HCT116 (cell line): ENCODE results near the gene TNRC6A. TPM values are rescaled to one million over a fixed set of nuclear protein-coding genes. Genes with fewer than 3 reads are reported as not detected.

Source experiments
- ATAC-seq: fragments of 200-7000 bp; cut with Tn5 transposase; 2 replicates; pipeline ENCODE4 v1.9.1; 2020; ENCODE audit warnings: mild to moderate bottlenecking, moderate library complexity
- BruUV-seq: library from RNA; stranded (reverse); fragments of 400-500 nt; replicated peaks from 2 replicates; lab custom pipeline; 2021; lab: Mats Ljungman, UMichigan
- CTCF ChIA-PET: fragments of 300-600 bp; sonication (Branson Sonifier 250); formaldehyde crosslinking; loops from one replicate; lab custom pipeline; 2021; ENCODE audit warnings: antibody characterized with exemption; lab: Charles Lee
- POLR2A ChIA-PET: fragments of 300-600, 350-600 bp; sonication (Branson Sonifier 250); formaldehyde crosslinking; loops from one replicate; lab custom pipeline; 2021; ENCODE audit warnings: antibody characterized with exemption; lab: Charles Lee
- RAD21 ChIA-PET, 2 experiments: fragments of 300-600 bp; sonication (Branson Sonifier 250); formaldehyde crosslinking; loops; one replicate each; lab custom pipeline; 2023; ENCODE audit warnings: low total read pairs in 2 of 2; ENCODE audit not compliant: uncharacterized antibody in 2 of 2, unreplicated experiment in 2 of 2, low non-redundant PET in 1 of 2; lab: Charles Lee
- DNase-seq: peaks from one replicate; pipeline ENCODE4 v3.0.0-alpha.2; 2010; ENCODE audit warnings: low read depth, low spot score
- H2AFZ ChIP-seq: fragments of 200-600 bp; shearing (Covaris generic), sonication (generic); 2 replicates; pipeline ENCODE4 v1.6.1; 2017; ENCODE audit warnings: low read depth, mixed run types, mixed read lengths, antibody characterized with exemption, low read length; ENCODE audit not compliant: poor library complexity, severe bottlenecking
- H3K27ac ChIP-seq: 2 replicates; pipeline ENCODE4 v1.5.1; 2012; ENCODE audit warnings: low read depth, low read length
- H3K27me3 ChIP-seq: fragments of 200-600 bp; sonication (generic); 2 replicates; pipeline ENCODE4 v1.6.1; 2016; ENCODE audit warnings: mixed run types, low read length, mixed read lengths; ENCODE audit not compliant: insufficient read depth
- H3K36me3 ChIP-seq, 2 experiments: fragments of 200-500 bp in 1 of 2; fragments of 200-600 bp in 1 of 2; sonication (Bioruptor generic) in 1 of 2; sonication (generic) in 1 of 2; 2 replicates each; pipeline versions ENCODE4 v1.5.1 to v1.6.1; 2014 to 2016; ENCODE audit warnings: low read length in 2 of 2, inconsistent platforms in 1 of 2, mixed read lengths in 1 of 2, mixed run types in 1 of 2; ENCODE audit not compliant: insufficient read depth in 2 of 2, control insufficient read depth in 1 of 2
- H3K4me1 ChIP-seq, 2 experiments: fragments of 200-600 bp in 1 of 2; sonication (generic) in 1 of 2; 2 replicates each; pipeline versions ENCODE4 v1.5.1 to v1.6.1; 2012 to 2017; ENCODE audit warnings: low read length in 2 of 2, inconsistent platforms in 1 of 2, mild to moderate bottlenecking in 1 of 2, mixed read lengths in 1 of 2, mixed run types in 1 of 2, moderate library complexity in 1 of 2; ENCODE audit not compliant: insufficient read depth in 2 of 2, control insufficient read depth in 1 of 2
- H3K4me2 ChIP-seq: fragments of 200-600 bp; sonication (generic); 2 replicates; pipeline ENCODE4 v1.6.1; 2017; ENCODE audit warnings: mixed run types, low read length, mixed read lengths
- H3K4me3 ChIP-seq, 2 experiments: fragments of 200-600 bp in 1 of 2; sonication (generic) in 1 of 2; replicated peaks in 1 of 2; 2 replicates each; pipeline ENCODE4 v1.5.1; 2011 to 2016; ENCODE audit warnings: low read length in 2 of 2, control low read depth in 1 of 2, low read depth in 1 of 2, mild to moderate bottlenecking in 1 of 2, mixed read lengths in 1 of 2, mixed run types in 1 of 2
- H3K79me2 ChIP-seq: fragments of 200-600 bp; sonication (generic); 2 replicates; pipeline ENCODE4 v1.6.1; 2017; ENCODE audit warnings: mild to moderate bottlenecking, mixed run types, low read length, moderate library complexity, mixed read lengths; ENCODE audit not compliant: insufficient read depth
- H3K9ac ChIP-seq: fragments of 200-600 bp; sonication (generic); 2 replicates; pipeline ENCODE4 v1.6.1; 2016; ENCODE audit warnings: low read length, mixed read lengths
- H3K9me2 ChIP-seq: fragments of 200-600 bp; sonication (generic), shearing (Covaris generic); 2 replicates; pipeline ENCODE4 v1.6.1; 2017; ENCODE audit warnings: mixed run types, mild to moderate bottlenecking, moderate library complexity; ENCODE audit not compliant: insufficient read depth
- H3K9me3 ChIP-seq, 2 experiments: fragments of 200-500 bp in 1 of 2; fragments of 200-600 bp in 1 of 2; sonication (Bioruptor generic) in 1 of 2; sonication (generic) in 1 of 2; 2 replicates each; pipeline ENCODE4 v1.6.1; 2014 to 2017; ENCODE audit warnings: low read length in 2 of 2, mixed read lengths in 2 of 2, inconsistent platforms in 1 of 2, low read depth in 1 of 2, mild to moderate bottlenecking in 1 of 2, mixed run types in 1 of 2, moderate library complexity in 1 of 2; ENCODE audit not compliant: control insufficient read depth in 1 of 2, insufficient read depth in 1 of 2
- H4K20me1 ChIP-seq: fragments of 200-600 bp; sonication (generic), shearing (Covaris generic); 2 replicates; pipeline ENCODE4 v1.6.1; 2017; ENCODE audit warnings: mixed run types, mild to moderate bottlenecking, moderate library complexity; ENCODE audit not compliant: insufficient read depth
- CBX3 ChIP-seq: IDR thresholded peaks from 2 replicates; pipeline ENCODE4 v1.6.1; 2012; ENCODE audit warnings: low read depth
- CEBPB ChIP-seq: IDR thresholded peaks from 2 replicates; pipeline ENCODE4 v1.6.1; 2012; ENCODE audit warnings: low read depth
- ELF1 ChIP-seq: IDR thresholded peaks from 2 replicates; pipeline ENCODE4 v1.6.1; 2012; ENCODE audit warnings: low read depth, borderline replicate concordance
- EZH2phosphoT487 ChIP-seq: fragments of 200-600 bp; IDR thresholded peaks from 2 replicates; pipeline ENCODE4 v1.6.1; 2018; ENCODE audit warnings: antibody characterized with exemption, borderline replicate concordance
- FOSL1 ChIP-seq: IDR thresholded peaks from 2 replicates; pipeline ENCODE4 v1.6.1; 2012; ENCODE audit warnings: low read depth
- JUND ChIP-seq: IDR thresholded peaks from 2 replicates; pipeline ENCODE4 v1.6.1; 2012
- POLR2A ChIP-seq: IDR thresholded peaks from 2 replicates; pipeline ENCODE4 v1.7.0; 2011; ENCODE audit warnings: borderline replicate concordance; ENCODE audit not compliant: insufficient read depth, insufficient read length; ENCODE audit errors: extremely low read depth
- RAD21 ChIP-seq: IDR thresholded peaks from 2 replicates; pipeline ENCODE4 v1.6.1; 2012; ENCODE audit warnings: low read depth, mild to moderate bottlenecking
- SIN3A ChIP-seq: IDR thresholded peaks from 2 replicates; pipeline ENCODE4 v1.6.1; 2012; ENCODE audit warnings: low read depth
- SRF ChIP-seq: IDR thresholded peaks from 2 replicates; pipeline ENCODE4 v1.6.1; 2012; ENCODE audit warnings: low read depth
- YY1 ChIP-seq: IDR thresholded peaks from 2 replicates; pipeline ENCODE4 v1.6.1; 2011; ENCODE audit warnings: low read length, low read depth, moderate library complexity, mild to moderate bottlenecking; ENCODE audit not compliant: insufficient replicate concordance; ENCODE audit errors: extremely low read depth
- ZFX ChIP-seq: fragments of 450-650 bp; IDR thresholded peaks from 2 replicates; pipeline ENCODE4 v1.6.1; 2017
- intact Hi-C: fragments of 100-400 bp; cut with micrococcal nuclease; formaldehyde crosslinking; loops from 2 replicates; pipeline ENCODE4 v1.10.0; 2022
- total RNA-seq: library from RNA; stranded (reverse); gene quantifications from one replicate; pipeline ENCODE4 v1.2.1, GENCODE V29; 2021; ENCODE audit not compliant: unreplicated experiment
- TF ChIP-seq, protein P1 (sequence below): IDR thresholded peaks from 2 replicates; pipeline ENCODE4 v1.6.1; 2012
- TF ChIP-seq, protein P2 (sequence below): IDR thresholded peaks from 2 replicates; pipeline ENCODE4 v1.6.1; 2012
- TF ChIP-seq, protein P3 (sequence below): IDR thresholded peaks from 2 replicates; pipeline ENCODE4 v1.6.1; 2011; ENCODE audit warnings: mild to moderate bottlenecking, low read length, moderate library complexity; ENCODE audit not compliant: insufficient replicate concordance; ENCODE audit errors: extremely low read depth
- TF ChIP-seq, protein P4 (sequence below): IDR thresholded peaks from 2 replicates; pipeline ENCODE4 v1.6.1; 2012; ENCODE audit warnings: low read depth

Gene TNRC6A
- total RNA-seq, 1 experiment from 2014 or later, result 37.0 TPM

DNA sequence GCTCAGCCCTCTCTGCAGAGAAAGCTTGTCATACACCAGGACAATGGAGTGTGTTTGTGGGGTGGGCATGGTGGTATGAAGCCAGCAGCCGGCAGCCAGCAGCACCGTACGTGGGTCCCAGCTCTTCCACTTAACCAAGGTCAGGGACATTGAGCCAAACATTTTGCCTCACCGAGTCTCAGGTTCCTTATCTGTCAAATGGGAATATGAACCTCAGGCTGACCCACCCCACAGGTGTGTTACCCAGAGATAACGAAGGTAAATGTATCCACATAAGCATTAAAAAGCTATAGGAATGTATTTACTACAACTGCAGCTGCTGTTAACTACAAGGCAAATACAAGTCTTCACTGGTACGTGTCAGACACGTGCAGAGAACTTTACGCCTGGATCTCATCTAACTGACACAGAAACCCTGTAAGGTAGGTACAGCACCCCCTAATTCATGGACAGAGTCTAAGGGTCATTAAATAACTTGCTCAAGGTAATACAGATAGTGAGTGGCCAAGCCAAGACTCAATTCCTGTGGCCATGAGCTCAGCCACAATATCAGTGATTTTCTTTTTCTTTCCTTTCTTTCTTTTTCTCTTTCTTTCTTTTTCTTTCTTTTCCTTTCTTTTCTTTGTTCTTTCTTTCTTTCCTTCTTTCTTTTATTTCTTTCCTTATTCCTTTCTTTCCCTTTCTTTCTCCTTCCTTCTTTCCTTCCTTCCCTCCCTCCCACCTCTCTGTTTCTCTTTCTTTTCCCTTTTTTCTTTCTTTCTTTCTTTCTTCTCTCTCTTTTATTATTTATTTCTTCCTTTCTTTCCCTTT is 117.3 kb downstream of the TNRC6A start (continued):
- TF ChIP-seq YY1 (no peak), SIN3A (no peak), POLR2A (no peak)
- TF ChIP-seq, all 23 proteins: peak for 0

DNA sequence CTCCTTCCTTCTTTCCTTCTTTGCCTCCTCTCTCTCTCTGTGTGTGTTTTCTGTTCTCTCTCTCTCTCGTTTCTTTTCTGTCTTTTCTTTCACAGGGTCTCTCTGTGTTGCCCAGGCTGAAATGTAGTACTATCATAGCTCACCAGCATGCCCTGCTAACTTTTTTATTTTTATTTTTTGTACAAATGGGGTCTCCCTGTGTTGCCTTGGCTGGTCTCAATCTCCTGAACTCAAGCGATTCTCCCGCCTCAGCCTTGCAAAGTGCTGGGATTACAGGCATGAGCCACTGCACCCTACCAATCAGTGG is 117.9 kb downstream of the TNRC6A start:
- H3K4me1 ChIP-seq, result peaks cover 19 to 60% of the 10 kb centered on the region in 2 experiments
- ChIA-PET POLR2A (no interaction called here), CTCF (no interaction called here), RAD21 (no interaction called here)
- no peak overlapping the region for H3K4me3 ChIP-seq
- no peaks in the 10 kb centered on the region for H3K9me2 ChIP-seq
- no peaks in the 10 kb centered on the region for H3K9me3 ChIP-seq
- ATAC-seq (no peak), DNase-seq (no peak)
- no peak overlapping the region for H3K9ac ChIP-seq
- BruUV-seq, result no TSS peak
- H3K4me2 ChIP-seq, result no peak overlapping the region
- H2AFZ ChIP-seq, result no peak overlapping the region
- no peaks in the 10 kb centered on the region for H3K36me3 ChIP-seq
- TF ChIP-seq EZH2phosphoT487 (no peak), ZFX (no peak), CEBPB (no peak), ELF1 (no peak), FOSL1 (no peak), YY1 (no peak), POLR2A (no peak), SRF (no peak), JUND (no peak), CBX3 (no peak), RAD21 (no peak)
- TF ChIP-seq, protein P1, sequence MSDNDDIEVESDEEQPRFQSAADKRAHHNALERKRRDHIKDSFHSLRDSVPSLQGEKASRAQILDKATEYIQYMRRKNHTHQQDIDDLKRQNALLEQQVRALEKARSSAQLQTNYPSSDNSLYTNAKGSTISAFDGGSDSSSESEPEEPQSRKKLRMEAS, result no peak
- TF ChIP-seq, protein P2, sequence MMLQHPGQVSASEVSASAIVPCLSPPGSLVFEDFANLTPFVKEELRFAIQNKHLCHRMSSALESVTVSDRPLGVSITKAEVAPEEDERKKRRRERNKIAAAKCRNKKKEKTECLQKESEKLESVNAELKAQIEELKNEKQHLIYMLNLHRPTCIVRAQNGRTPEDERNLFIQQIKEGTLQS, result no peak
- TF ChIP-seq, protein P3, sequence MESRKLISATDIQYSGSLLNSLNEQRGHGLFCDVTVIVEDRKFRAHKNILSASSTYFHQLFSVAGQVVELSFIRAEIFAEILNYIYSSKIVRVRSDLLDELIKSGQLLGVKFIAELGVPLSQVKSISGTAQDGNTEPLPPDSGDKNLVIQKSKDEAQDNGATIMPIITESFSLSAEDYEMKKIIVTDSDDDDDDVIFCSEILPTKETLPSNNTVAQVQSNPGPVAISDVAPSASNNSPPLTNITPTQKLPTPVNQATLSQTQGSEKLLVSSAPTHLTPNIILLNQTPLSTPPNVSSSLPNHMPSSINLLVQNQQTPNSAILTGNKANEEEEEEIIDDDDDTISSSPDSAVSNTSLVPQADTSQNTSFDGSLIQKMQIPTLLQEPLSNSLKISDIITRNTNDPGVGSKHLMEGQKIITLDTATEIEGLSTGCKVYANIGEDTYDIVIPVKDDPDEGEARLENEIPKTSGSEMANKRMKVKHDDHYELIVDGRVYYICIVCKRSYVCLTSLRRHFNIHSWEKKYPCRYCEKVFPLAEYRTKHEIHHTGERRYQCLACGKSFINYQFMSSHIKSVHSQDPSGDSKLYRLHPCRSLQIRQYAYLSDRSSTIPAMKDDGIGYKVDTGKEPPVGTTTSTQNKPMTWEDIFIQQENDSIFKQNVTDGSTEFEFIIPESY, result no peak
- TF ChIP-seq, protein P4, sequence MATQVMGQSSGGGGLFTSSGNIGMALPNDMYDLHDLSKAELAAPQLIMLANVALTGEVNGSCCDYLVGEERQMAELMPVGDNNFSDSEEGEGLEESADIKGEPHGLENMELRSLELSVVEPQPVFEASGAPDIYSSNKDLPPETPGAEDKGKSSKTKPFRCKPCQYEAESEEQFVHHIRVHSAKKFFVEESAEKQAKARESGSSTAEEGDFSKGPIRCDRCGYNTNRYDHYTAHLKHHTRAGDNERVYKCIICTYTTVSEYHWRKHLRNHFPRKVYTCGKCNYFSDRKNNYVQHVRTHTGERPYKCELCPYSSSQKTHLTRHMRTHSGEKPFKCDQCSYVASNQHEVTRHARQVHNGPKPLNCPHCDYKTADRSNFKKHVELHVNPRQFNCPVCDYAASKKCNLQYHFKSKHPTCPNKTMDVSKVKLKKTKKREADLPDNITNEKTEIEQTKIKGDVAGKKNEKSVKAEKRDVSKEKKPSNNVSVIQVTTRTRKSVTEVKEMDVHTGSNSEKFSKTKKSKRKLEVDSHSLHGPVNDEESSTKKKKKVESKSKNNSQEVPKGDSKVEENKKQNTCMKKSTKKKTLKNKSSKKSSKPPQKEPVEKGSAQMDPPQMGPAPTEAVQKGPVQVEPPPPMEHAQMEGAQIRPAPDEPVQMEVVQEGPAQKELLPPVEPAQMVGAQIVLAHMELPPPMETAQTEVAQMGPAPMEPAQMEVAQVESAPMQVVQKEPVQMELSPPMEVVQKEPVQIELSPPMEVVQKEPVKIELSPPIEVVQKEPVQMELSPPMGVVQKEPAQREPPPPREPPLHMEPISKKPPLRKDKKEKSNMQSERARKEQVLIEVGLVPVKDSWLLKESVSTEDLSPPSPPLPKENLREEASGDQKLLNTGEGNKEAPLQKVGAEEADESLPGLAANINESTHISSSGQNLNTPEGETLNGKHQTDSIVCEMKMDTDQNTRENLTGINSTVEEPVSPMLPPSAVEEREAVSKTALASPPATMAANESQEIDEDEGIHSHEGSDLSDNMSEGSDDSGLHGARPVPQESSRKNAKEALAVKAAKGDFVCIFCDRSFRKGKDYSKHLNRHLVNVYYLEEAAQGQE, result no peak
- H3K27me3 ChIP-seq, result no peaks in the 10 kb centered on the region
- H4K20me1 ChIP-seq, result no peaks in the 10 kb centered on the region
- intact Hi-C loops, result no loop called here
- H3K27ac ChIP-seq, result no peak overlapping the region
- no peaks in the 10 kb centered on the region for H3K79me2 ChIP-seq
